ENCODE results near the gene TFDP2.
"Not testable (repeated sequence)": the region's sequence is repeated elsewhere in the genome, so short reads cannot be mapped to it uniquely, and the experiment has no call there.

TFDP2 gene

DNA sequence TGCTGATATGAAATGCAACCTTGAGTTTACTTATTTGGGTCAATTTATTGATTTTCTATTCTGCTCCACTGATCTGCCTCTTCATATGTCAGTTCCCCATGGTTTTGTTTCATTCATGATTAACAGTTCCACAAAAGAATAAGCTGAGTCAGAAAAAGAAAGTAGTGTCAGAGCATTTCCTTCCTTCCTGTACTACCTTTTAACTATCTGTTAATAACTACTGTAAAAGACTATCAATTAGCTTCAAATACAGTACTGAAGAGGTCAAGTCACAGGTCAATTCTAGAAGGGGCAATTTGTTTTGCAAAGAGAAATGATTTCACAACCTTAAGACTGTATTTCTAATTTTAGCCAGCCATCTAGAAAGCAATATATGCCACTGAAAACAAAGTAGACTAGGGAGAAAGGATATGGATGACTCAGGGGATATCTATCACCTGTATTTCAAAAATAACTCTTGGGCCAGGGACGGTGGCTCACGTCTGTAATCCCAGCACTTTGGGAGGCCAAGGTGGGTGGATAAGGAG is 129.5 kb downstream of the TFDP2 start:
- no peak for DNase-seq (ENCODE audit: low spot score)

DNA sequence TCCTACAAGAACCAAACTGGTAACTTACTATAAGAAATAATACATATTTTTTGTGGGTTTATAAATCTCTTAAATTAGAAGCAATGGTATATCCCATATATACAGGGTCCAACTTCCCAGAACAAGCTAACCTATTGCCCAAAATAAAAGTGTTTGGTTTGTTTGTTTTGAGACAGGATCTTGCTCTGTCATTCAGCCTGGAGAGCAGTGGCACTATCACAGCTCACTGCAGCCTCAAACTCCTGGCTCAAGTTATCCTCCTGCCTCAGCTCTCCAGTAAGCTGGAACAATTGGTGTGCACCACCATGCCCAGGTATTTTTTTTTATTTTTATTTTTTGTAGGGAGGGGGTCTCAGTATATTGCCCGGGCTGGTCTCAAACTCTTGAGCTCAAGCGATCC is 135.4 kb downstream of the TFDP2 start:
- no peak for DNase-seq (ENCODE audit: low spot score)

DNA sequence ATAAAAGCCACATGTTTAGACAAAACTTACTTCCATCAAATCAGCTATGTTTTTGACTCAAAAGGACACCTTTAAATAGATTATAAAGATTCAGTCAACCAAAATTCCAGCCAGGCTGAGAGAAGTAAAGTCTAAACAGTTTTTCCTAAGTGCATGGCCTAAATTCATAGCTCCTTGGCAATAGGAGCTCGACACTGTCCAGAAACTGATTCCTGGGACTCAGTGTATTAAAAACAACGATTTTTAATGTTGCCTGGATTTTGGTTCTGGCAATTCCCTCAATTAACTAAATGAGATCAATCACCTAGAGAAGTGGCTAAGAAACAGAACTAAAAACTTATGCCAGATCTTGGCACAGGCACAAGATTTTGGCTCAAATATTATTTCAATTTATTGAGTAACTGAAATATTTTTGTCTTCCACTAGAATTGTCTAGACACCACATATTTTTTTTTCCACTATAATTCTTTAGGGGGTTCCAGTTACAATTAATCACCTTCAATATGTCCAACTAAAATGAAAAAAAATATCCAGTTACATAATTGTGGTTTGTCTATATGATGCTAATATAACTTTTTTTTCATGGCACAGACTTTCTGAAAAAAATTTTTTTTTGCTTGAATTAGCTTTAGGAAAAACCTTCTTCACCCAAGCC is 135.9 kb downstream of the TFDP2 start:
- no peak for DNase-seq (ENCODE audit: low spot score)

DNA sequence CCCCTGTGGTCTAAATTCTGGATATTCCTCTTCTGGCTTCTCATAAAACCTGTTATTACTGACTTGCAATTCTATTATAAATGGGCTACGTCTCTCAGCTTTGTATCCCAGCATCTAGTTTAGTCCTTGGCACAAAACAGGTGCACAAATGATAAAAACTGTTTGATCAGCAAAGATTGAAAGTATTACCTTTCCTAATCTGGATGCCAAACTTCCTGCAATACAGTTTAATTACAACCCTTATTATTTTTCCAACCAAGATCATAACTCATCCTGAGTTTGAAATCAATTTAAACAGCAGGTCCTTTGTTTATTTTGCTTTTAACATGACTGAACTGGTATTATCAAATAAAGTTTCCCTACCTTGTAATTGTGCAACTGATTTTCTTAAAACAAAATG is 140.3 kb downstream of the TFDP2 start:
- no peak for DNase-seq (ENCODE audit: low spot score)

DNA sequence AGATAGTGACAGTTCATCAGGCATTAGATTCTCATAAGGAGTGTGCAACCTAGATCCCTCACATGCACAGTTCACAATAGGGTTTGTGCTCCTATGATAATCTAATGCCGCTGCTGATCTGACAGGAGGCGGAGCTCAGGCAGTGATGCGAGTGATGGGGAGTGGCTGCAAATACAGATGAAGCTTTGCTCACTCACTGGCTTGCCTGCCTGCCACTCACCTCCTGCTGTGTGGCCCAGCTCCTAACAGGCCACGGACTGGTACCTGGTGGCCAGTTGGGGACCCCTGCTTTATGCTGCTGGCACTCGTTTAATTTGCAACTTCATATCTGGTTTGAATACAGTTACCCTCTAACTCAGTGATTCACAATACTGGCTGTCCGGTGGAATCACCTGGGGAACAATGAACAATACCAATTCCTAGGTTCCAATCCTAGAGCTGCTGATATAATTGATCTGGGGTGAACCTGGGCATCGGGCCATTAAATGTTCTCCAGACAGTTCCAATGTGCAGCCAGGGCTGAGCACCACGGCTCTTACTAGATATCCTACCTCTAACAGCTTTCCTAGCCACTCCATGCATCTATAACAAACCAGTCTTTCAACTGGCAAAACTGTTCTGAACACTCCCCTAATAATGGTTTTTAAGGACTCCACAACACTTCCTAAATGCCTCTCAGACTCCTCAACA is 141.5 kb downstream of the TFDP2 start:
- no peak for DNase-seq (ENCODE audit: low spot score)

DNA sequence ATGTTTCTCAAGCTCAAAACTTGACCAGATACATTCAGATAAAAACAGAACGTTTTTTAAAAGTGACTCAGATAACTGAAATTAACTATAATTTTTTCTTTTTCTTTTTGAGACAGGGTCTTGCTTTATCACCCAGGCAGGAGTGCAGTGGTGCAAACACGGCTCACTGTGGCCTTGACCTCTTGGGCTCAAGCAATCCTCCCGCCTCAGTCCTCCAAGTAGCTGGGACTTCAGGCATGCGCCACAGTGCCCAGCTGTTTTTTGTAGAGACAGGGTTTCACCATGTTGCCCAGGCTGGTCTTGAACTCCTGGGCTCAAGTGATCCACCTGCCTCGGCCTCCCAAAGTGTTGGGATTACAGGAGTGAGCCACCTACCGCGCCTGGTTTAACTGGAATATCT is 144.4 kb downstream of the TFDP2 start:
- DNase-seq (ENCODE audit: low spot score) = not testable (repeated sequence)

DNA sequence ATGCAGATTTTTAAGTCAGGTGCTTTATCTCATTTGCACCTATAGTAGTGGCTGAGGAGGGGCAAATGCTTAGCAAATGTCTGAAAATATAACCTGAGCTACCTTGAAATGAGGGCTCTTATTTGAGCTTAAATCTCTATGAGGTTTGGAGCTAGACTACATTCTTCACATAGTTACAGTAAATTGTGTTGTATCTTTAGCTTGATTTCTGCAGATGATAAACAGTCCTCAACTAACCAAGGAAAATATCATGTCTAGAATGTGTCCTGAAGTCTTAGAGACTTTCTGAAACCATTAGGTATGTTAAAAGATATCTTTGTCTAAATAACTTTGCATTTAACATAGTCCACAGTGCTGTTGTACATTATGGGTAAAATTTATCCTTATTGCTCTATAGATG is 145.3 kb downstream of the TFDP2 start:
- no peak for DNase-seq (ENCODE audit: low spot score)

DNA sequence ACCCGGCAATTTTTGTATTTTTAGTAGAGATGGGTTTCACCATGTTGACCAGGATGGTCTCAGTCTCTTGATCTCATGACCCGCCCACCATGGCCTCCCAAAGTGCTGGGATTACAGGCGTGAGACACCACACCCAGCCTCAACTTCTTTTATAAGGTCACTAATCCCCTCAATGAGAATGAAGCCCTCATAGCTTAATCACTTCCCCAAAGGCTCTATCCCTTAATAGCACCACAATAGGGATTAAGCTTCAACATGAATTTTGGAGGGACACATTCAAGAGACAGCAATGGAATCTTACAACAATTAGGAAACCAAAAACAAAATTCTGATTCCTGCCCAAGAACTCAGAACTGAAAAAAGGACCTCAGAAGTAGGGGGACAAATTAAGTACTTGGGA is 146.1 kb downstream of the TFDP2 start:
- no peak for DNase-seq (ENCODE audit: low spot score)

DNA sequence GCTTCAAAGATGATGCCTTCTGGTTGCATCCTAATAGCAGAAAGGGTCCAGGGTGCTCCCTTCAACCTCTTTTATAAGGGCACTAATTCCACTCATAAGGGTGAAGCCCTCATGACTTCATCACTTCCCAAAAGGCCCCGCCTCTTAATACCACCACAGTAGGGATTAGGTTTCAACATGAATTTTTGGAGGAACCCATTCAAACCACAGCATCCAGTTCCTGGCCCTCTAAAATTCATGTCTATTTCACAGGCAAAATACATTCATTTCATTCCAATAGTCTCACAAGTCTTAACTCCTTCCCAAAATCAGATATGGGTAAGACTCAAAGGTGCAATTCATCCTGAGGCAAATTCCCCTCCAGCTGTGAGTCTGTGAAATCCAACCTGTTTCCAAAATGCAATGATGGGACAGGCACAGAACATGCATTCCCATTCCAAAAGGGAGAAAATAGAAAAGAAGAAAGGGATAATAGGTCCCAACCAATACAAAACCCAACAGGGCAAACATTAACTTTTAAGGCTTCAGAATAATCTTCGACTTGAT is 148.9 kb downstream of the TFDP2 start:
- no peak for DNase-seq (ENCODE audit: low spot score)

DNA sequence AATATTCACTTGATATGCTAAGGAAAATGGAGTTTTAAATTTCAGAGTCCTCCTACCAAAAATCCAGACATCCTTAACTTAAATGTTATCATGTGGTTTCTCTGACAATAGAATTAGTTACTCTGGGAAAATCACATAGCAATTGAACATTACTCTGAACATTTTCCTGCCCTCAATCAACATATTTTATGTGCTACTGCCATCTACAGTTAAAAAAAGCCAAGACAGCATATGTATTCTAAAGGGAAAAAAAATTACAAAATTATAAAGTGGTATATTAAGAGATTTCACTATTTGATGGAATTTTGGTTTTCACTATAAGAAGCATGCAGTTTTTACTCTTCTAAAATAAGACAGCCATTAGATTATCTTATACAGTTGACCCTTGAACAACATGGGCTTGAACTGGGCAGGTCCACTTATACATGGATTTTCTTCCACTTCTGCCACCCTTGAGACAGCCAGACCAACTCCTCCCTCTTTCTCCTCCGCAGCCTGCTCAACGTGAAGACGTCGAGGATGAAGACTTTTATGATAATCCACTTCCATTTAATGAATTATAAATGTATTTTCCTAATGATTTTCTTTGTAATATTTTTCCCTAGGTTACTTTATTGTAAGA is 150.6 kb downstream of the TFDP2 start:
- DNase-seq (ENCODE audit: low spot score) = no peak

DNA sequence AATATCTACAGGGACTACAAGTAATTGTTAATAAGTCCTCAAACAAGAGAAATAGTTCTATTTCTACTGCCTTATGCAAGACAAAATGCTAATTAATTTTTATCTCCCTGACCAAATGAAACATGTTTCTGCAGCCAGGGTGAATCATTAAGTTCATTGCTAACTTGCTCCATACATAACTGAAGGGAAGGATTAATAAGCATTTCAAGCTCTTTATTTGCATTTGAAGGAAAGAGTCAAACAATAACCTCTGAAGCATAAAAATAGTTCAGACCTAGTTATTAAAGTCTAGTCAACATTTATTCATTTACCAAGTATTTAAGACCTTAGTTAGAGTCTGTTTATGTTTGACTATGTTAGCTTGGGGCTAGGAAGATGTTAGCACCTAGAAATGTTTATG is 152.9 kb downstream of the TFDP2 start:
- DNase-seq (ENCODE audit: low spot score) = no peak

DNA sequence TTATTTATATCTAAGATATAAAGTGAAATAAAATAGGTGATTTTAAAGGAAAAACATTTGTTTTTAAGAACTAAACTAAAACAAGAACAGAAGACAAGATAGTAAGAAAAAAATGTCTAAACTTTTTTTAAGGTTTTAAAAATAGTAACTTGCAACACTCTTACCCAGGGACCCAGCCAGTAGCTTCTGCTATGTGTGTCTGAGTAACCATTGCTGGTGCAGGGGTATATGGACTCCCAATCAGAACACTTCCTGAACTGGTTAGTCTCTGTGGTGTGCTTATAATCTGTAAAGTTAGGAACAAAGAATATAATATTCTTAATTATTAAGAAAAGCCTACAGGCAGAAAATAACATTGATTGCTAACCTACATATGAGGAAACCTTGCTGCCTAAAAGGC is 154.5 kb downstream of the TFDP2 start:
- no peak for DNase-seq (ENCODE audit: low spot score)

DNA sequence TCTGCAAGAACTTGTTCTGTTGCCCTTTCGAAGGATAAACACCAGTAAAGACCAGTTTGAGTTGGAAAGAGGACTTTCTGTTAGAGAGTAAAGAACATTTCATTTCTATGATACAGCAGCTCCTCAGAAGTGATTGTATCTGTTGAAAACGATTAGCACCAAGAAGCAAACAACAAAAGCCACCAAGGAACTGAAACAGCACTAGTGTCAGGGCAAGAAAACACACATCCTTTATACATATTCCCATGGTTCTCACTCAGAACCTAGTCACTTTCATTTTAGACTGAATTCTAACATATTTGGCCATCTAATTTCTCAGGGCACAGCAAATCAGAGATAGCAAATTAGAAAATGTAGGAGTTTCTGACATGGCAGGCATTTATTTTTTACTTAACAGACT is 156.8 kb downstream of the TFDP2 start:
- DNase-seq (ENCODE audit: low spot score) = no peak

DNA sequence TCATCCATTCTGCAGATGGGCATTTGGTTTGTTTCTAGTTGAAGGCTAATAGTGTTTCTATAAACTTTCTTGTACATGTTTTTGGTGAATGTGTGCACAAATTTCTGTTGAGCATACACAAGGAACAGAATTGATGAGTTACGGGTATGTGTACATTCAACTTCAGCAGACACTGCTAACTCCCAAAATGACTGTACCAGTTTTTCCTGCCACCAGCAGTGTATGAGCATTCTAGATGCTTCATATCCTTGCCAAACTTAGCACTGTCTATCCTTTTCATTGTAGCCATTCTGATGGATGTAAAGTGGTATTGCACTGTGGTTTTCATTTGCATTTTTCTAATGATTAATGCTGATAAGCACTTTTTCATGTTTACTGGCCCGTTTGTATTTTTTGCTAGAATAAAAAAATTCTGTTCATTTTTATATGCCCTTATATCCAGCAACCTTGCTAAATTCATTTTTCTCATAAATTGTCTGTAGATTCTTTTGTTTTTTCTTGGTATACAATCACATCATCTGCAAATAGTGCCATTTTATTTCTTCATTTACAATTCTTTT is 162.7 kb downstream of the TFDP2 start:
- no peak for DNase-seq (ENCODE audit: low spot score)

DNA sequence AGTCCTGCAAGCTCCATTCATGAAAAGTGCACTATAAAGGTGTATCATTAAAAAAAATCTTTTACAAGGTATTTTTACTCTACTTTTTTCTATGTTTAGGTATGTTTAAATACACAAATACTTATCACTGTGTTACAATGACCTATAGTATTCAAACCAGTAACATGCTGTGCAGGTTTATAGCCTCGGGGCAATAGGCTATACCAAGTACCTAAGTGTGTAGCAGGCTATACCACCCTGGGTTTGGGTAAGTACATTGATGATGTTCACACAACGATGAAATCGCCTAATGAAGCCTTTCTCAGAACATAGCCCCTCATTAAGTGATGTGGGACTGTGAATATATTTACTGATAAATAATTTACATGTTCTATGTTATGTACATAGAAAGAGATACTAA is 168.3 kb downstream of the TFDP2 start:
- no peak for DNase-seq (ENCODE audit: low spot score)

DNA sequence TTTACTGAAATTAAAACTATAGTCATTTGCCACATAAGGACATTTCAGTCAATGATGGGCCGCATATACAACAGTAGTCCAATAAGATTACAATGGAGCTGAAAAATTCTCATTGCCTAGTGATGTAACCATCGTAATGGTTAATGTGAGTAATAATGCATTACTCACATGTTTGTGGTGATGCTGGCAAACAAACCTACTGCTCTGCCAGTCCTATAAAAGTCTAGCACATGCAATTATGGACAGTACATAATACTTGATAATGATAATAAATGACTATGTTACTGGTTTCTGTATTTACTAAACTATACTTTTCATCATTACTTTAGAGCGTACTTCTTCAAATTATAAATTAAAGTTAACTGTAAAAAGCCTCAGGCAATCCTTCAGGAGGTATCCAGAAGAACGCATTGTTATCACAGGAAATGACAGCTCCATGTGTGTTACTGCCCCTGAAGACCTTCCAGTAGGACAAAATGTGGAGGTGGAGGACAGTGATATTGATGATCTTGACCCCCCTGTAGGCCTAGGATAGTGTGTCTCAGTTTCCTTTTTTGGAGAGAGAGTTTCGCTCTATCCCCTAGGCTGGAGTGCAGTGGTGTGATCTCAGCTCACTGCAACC is 170.2 kb downstream of the TFDP2 start:
- no peak for DNase-seq (ENCODE audit: low spot score)

DNA sequence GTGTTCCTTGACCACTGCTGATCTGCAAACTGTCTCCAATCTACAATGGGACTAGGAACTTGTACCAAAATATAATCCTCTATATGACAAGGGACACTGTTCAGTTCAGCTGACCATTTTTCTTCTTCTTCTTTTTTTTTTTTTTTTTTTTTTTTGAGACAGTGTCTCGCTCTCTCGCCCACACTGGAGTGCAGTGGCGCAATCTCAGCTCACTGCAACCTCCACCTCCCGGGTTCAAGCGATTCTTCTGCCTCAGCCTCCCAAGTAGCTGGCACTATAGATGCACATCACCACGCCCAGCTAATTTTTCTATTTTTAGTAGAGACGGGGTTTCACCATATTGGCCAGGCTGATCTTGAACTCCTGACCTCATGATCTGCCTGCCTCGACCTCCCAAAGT is 174.6 kb downstream of the TFDP2 start:
- not testable (repeated sequence) for DNase-seq (ENCODE audit: low spot score)

DNA sequence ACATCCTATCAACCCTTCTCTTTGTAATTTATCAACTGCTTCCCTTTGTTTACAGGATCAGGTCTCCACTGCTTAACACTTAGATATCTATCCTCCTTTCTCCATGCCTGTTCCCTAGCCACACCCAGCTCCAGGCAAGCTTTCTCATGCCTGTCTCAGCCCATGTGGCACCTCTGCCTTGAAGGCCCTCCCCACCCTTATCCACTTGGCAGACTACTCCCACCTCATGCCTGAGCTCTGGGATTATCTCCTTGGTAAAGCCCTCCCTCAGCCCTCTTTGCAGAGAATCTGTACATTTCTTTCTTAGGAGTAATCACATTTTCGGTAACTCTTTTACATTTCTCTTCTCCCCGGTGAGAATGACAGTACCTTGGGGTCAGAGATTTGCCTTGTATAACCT is 176.9 kb downstream of the TFDP2 start:
- no peak for DNase-seq (ENCODE audit: low spot score)

DNA sequence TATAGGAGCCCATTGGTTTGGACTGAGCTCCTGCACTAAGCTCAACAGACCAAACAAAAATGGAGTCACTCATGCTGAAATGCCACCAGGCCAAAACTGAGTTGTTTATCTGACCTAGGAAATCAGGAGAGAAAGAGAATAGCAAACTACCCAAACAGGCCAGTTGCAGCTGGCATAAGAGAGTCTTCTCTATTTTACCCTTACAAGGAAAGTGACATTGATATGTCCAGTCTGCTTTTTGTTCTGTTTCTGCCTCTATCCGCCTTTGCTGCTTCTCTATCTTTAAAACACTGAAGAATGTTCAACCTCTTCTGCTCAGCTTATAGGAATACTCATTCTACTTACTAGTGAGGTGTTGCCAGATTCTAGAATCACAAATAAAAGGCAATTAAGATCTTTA is 177.8 kb downstream of the TFDP2 start:
- no peak for DNase-seq (ENCODE audit: low spot score)

DNA sequence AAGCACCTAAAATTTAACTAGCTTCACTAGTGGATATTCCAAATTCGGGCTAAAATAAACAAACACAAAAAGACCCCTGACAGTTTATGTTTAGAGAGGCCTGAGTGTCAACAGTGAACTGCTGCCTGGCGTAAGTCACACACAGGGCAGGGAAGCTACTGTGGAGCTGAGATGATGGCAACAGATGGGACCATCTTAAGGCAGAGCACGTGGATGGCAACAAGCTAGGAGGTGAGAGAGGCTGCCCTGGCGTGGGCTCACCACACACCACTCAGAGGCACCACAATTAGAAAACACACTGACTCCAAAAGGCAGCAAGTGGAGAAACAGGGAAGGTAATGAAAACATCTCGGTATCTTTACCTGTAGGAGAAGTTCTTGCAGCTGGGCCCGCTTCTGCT is 179.6 kb downstream of the TFDP2 start:
- no peak for DNase-seq (ENCODE audit: low spot score)

DNA sequence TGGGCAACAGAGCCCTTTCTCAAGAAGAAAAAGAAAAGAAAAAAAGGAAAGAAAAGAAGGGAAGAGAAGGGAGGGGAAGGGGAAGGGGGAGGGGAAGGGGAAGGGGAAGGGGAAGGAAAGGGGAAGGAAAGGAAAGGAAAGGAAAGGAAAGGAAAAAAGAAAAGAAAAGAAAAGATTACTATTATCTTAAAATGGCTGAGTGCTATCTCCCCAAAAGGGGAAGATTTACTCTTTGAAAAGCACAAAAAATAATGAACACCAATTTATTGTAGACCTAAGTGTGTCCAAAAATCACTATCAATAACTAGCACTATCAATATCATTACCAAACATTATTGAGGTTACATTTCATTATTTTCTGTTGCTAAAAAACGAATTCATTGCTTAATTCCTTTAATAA is 183.9 kb downstream of the TFDP2 start:
- DNase-seq (ENCODE audit: low spot score) = no peak

DNA sequence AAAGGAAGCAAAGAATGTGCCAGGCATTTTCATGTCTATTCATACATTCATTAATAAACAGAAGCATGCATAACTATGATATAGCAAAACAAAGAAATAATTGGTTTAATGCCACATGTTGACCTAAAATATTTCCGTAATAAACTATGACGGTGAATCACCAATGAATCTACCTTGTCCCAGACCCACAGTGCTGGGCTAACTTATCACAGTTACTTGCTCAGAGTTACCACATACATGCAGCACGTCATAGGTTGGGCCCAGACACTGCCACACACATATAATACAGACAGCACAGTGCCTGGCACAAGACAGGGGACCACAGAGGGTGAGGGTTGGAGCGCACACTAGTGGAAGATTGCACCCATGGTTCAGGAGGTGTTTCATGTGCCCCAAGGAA is 186.0 kb downstream of the TFDP2 start:
- no peak for DNase-seq (ENCODE audit: low spot score)
